ENCODE data around the gene MORC3. TPM values are rescaled to one million over a fixed set of nuclear protein-coding genes. Genes with fewer than 3 reads are reported as not detected.
"Not testable (repeated sequence)": the region's sequence is repeated elsewhere in the genome, so short reads cannot be mapped to it uniquely, and the experiment has no call there.

The MORC3 gene
- total RNA-seq, 1 experiment from 2014 or later = 13.8 TPM

DNA sequence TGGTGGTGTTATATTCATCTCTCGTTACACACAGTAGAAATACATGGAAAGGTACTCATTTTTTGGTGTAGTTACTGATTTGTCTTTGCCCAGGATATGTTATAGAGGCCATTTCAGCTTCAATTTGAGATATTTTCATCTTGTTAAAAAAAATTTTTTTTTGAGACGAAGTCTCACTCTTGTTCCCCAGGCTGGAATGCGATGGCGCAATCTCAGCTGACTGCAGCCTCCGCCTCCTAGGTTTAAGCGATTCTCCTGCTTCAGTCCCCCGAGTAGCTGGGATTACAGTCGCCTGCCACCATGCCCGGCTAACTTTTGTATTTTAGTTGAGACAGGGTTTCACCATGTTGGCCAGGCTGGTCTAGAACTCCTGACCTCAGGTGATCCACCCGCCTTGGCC lies 19.0 kb downstream of the MORC3 start:
- H3K79me2 ChIP-seq (ENCODE audit: low read length) = peaks cover 8% of the 10 kb centered on the region; the same call in 1 of the 2 replicates
- H3K4me1 ChIP-seq (ENCODE audit: low read length) = no peaks in the 10 kb centered on the region
- H3K9ac ChIP-seq (ENCODE audit: low read length) = no peak overlapping the region
- no peak overlapping the region for H3K4me2 ChIP-seq (ENCODE audit: low read depth, low read length, poor library complexity, severe bottlenecking)
- H3K36me3 ChIP-seq (ENCODE audit: insufficient read depth, low read length) = peaks cover 16% of the 10 kb centered on the region; the same call in 1 of the 2 replicates
- H2AFZ ChIP-seq (ENCODE audit: low read length) = no peak overlapping the region
- no peak overlapping the region for H3K4me3 ChIP-seq (ENCODE audit: low read length)
- H3K9me2 ChIP-seq (replicated peaks; ENCODE audit: insufficient read depth, low read length) = no peaks in the 10 kb centered on the region
- DNase-seq = no peak
- no peaks in the 10 kb centered on the region for H3K27me3 ChIP-seq (ENCODE audit: low read length)
- no peaks in the 10 kb centered on the region for H3K9me3 ChIP-seq (ENCODE audit: low read length)
- H3K27ac ChIP-seq (ENCODE audit: low read length) = no peak overlapping the region
- no peaks in the 10 kb centered on the region for H4K20me1 ChIP-seq (ENCODE audit: insufficient read depth, low read depth, low read length)

DNA sequence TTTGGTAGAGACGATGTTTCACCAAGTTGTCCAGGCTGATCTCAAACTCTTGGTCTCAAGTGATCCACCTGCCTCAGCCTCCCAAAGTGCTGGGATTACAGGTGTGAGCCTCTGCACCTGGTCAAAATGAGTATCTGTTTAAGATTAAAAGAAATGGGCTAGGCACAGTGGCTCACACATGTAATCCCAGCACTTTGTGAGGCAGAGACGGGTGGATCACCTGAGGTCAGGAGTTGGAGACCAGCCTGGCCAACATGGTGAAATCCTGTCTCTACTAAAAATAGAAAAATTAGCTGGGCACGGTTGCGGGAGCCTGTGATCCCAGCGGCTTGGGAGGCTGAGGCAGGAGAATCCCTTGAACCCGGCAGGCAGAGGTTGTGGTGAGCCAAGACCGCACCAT lies 22.6 kb downstream of the MORC3 start:
- not testable (repeated sequence) for DNase-seq; H3K27me3 ChIP-seq (ENCODE audit: low read length); H4K20me1 ChIP-seq (ENCODE audit: insufficient read depth, low read depth, low read length); H3K4me3 ChIP-seq (ENCODE audit: low read length); H3K4me1 ChIP-seq (ENCODE audit: low read length); H3K9ac ChIP-seq (ENCODE audit: low read length); H2AFZ ChIP-seq (ENCODE audit: low read length); H3K9me2 ChIP-seq (replicated peaks; ENCODE audit: insufficient read depth, low read length); H3K27ac ChIP-seq (ENCODE audit: low read length); H3K9me3 ChIP-seq (ENCODE audit: low read length); H3K4me2 ChIP-seq (ENCODE audit: low read depth, low read length, poor library complexity, severe bottlenecking); H3K79me2 ChIP-seq (ENCODE audit: low read length)
- H3K36me3 ChIP-seq (ENCODE audit: insufficient read depth, low read length) = peaks cover 23% of the 10 kb centered on the region; the same call in 1 of the 2 replicates

DNA sequence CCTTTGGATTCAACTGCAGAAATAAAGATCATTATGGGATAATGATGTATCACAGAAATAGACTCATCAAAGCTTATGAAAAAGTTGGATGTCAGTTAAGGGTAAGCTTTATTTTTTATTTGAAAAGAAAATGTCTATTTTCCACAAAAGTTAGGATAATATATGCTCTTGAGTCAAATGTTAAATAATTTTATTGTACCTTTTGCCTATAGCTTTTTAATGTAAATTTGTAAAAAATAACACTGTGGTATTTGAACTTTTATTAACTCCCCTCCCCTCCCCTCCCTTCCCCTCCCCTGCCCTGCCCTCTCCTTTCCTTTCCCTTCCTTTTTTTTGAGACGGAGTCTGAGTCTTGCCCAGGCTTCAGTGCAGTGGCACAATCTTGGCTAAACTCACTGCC lies 24.9 kb downstream of the MORC3 start:
- H3K9me3 ChIP-seq (ENCODE audit: low read length) = no peaks in the 10 kb centered on the region
- no peak overlapping the region for H3K4me2 ChIP-seq (ENCODE audit: low read depth, low read length, poor library complexity, severe bottlenecking)
- peaks cover 6% of the 10 kb centered on the region; the same call in 1 of the 2 replicates for H3K4me1 ChIP-seq (ENCODE audit: low read length)
- no peak for DNase-seq
- H4K20me1 ChIP-seq (ENCODE audit: insufficient read depth, low read depth, low read length) = no peaks in the 10 kb centered on the region
- peaks cover 19% of the 10 kb centered on the region; the same call in 1 of the 2 replicates for H3K36me3 ChIP-seq (ENCODE audit: insufficient read depth, low read length)
- no peak overlapping the region for H3K9ac ChIP-seq (ENCODE audit: low read length)
- H3K27me3 ChIP-seq (ENCODE audit: low read length) = no peaks in the 10 kb centered on the region
- no peak overlapping the region for H3K27ac ChIP-seq (ENCODE audit: low read length)
- H3K4me3 ChIP-seq (ENCODE audit: low read length) = no peak overlapping the region
- no peaks in the 10 kb centered on the region for H3K9me2 ChIP-seq (replicated peaks; ENCODE audit: insufficient read depth, low read length)
- H3K79me2 ChIP-seq (ENCODE audit: low read length) = no peaks in the 10 kb centered on the region
- H2AFZ ChIP-seq (ENCODE audit: low read length) = no peak overlapping the region

DNA sequence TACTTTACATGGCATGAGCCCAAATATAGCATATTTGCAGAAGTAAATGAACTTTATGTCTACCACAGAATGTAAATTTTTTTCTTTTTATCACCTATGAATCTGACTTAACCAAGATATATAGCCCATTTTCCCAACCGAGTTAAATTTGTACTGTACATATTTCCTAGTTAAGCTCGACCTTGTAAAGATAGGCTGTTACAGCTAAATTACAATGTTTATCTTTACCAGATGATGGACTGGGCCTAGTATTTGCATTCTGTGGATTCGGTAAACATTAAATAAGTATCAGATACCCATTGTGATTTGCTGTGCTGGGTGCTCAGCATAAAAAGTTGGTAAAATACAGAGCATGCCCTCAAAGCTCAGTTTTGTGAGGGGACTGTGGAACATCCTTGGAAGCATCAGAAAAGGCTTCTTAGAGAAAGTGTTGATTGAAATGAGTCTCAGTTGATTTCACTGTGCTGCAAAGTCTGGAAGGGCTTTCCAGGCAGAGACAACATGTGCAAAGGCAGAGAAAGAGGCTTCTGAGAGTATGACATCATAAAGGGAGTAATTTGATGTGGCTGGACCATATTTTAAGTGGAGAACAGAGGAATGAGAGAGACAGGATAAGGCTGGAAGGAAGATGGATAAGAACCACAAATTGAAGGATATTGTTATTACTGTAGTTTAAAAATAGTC lies 27.4 kb downstream of the MORC3 start:
- Histone ChIP-seq H3K9me2 (replicated peaks; ENCODE audit: insufficient read depth, low read length) (no peaks in the 10 kb centered on the region), H3K4me2 (ENCODE audit: low read depth, low read length, poor library complexity, severe bottlenecking) (no peak overlapping the region), H4K20me1 (ENCODE audit: insufficient read depth, low read depth, low read length) (no peaks in the 10 kb centered on the region), H3K4me1 (ENCODE audit: low read length) (peaks cover 6% of the 10 kb centered on the region; the same call in 1 of the 2 replicates), H3K36me3 (ENCODE audit: insufficient read depth, low read length) (peaks cover 17% of the 10 kb centered on the region), H3K4me3 (ENCODE audit: low read length) (no peak overlapping the region), H2AFZ (ENCODE audit: low read length) (no peak overlapping the region), H3K9me3 (ENCODE audit: low read length) (no peaks in the 10 kb centered on the region), H3K27ac (ENCODE audit: low read length) (no peak overlapping the region), H3K79me2 (ENCODE audit: low read length) (no peaks in the 10 kb centered on the region), H3K27me3 (ENCODE audit: low read length) (no peaks in the 10 kb centered on the region), H3K9ac (ENCODE audit: low read length) (no peak overlapping the region)
- no peak for DNase-seq

DNA sequence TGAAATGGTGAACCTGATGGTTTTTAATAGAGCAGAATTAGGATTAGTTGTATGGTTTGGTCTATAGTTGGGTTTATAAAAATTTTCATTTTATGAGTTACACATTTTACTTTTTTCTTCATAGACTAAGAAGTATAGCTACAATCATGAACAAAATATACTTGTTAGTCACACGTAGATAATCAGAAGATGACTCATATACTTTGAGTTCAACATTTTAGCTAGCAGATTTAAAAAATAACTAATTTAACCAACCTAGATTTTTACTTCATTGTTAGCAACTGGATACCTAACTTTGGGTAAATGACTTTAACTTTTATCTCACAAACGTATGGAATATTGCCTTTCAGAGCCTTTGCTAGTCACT lies 27.9 kb downstream of the MORC3 start:
- H3K36me3 ChIP-seq (ENCODE audit: insufficient read depth, low read length) = peaks cover 20% of the 10 kb centered on the region
- peaks cover 6% of the 10 kb centered on the region; the same call in 1 of the 2 replicates for H3K4me1 ChIP-seq (ENCODE audit: low read length)
- H3K4me2 ChIP-seq (ENCODE audit: low read depth, low read length, poor library complexity, severe bottlenecking) = no peak overlapping the region
- no peak overlapping the region for H2AFZ ChIP-seq (ENCODE audit: low read length)
- no peak overlapping the region for H3K4me3 ChIP-seq (ENCODE audit: low read length)
- H3K79me2 ChIP-seq (ENCODE audit: low read length) = no peaks in the 10 kb centered on the region
- H3K9ac ChIP-seq (ENCODE audit: low read length) = no peak overlapping the region
- H3K27ac ChIP-seq (ENCODE audit: low read length) = no peak overlapping the region
- H4K20me1 ChIP-seq (ENCODE audit: insufficient read depth, low read depth, low read length) = no peaks in the 10 kb centered on the region
- H3K27me3 ChIP-seq (ENCODE audit: low read length) = no peaks in the 10 kb centered on the region
- DNase-seq = no peak
- no peaks in the 10 kb centered on the region for H3K9me3 ChIP-seq (ENCODE audit: low read length)
- no peaks in the 10 kb centered on the region for H3K9me2 ChIP-seq (replicated peaks; ENCODE audit: insufficient read depth, low read length)

DNA sequence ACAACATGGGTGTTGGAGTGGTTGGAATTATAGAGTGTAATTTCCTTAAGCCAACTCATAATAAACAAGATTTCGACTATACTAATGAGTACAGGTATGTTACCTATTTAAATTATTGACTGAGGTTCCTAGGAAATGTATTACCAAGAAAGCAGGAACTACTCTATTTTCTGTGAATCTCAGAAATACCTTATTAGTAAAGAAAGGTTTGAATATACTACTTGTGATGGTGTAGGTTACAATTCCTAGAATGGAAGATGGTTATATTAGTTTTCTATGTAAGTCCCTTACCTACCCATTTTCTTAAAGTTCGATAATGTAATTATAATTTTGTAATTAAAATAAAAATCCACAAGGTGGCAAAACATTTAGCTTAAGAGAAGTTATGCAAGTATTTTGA lies 29.3 kb downstream of the MORC3 start:
- Histone ChIP-seq H3K4me1 (ENCODE audit: low read length) (peaks cover 6% of the 10 kb centered on the region; the same call in 1 of the 2 replicates), H2AFZ (ENCODE audit: low read length) (no peak overlapping the region), H3K27ac (ENCODE audit: low read length) (no peak overlapping the region), H3K36me3 (ENCODE audit: insufficient read depth, low read length) (peaks cover 19% of the 10 kb centered on the region), H3K9ac (ENCODE audit: low read length) (no peak overlapping the region), H3K9me3 (ENCODE audit: low read length) (no peaks in the 10 kb centered on the region), H3K4me3 (ENCODE audit: low read length) (no peak overlapping the region), H3K4me2 (ENCODE audit: low read depth, low read length, poor library complexity, severe bottlenecking) (no peak overlapping the region), H3K27me3 (ENCODE audit: low read length) (no peaks in the 10 kb centered on the region), H3K79me2 (ENCODE audit: low read length) (no peaks in the 10 kb centered on the region), H4K20me1 (ENCODE audit: insufficient read depth, low read depth, low read length) (no peaks in the 10 kb centered on the region), H3K9me2 (replicated peaks; ENCODE audit: insufficient read depth, low read length) (no peaks in the 10 kb centered on the region)
- DNase-seq = no peak

DNA sequence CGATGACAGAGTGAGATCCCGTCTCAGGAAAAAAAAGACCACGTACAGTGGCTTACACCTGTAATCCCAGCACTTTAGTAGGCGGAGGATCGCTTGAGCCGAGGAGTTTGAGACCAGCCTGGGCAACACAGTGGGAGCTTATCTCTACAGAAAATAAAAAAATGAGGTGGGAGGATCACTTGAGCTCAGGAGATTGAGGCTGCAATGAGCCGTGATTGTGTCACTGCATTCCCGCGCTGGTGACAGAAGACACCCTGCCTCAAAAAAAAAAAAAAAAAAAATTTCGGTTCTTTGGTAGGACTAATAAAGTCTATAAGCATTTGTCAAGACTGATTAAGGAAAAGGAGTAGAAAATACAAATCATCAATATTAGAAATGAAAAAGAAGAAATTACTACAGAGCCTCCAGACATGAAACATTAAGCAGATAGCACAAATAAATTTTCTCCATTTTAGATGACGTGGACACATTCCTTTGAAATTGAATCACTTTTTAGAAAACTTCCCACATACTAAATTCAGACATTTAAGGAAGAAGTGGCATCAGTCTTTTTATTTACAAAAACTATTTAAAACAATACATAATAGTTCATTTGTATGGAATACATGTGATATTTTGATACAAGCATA lies 30.4 kb downstream of the MORC3 start:
- DNase-seq = no peak
- H3K36me3 ChIP-seq (ENCODE audit: insufficient read depth, low read length) = peaks cover 13% of the 10 kb centered on the region
- H3K4me2 ChIP-seq (ENCODE audit: low read depth, low read length, poor library complexity, severe bottlenecking) = no peak overlapping the region
- H2AFZ ChIP-seq (ENCODE audit: low read length) = no peak overlapping the region
- no peaks in the 10 kb centered on the region for H3K27me3 ChIP-seq (ENCODE audit: low read length)
- H3K27ac ChIP-seq (ENCODE audit: low read length) = no peak overlapping the region
- H3K9ac ChIP-seq (ENCODE audit: low read length) = no peak overlapping the region
- no peaks in the 10 kb centered on the region for H3K9me2 ChIP-seq (replicated peaks; ENCODE audit: insufficient read depth, low read length)
- H3K79me2 ChIP-seq (ENCODE audit: low read length) = no peaks in the 10 kb centered on the region
- no peaks in the 10 kb centered on the region for H3K9me3 ChIP-seq (ENCODE audit: low read length)
- H3K4me1 ChIP-seq (ENCODE audit: low read length) = peaks cover 6% of the 10 kb centered on the region; the same call in 1 of the 2 replicates
- no peak overlapping the region for H3K4me3 ChIP-seq (ENCODE audit: low read length)
- no peaks in the 10 kb centered on the region for H4K20me1 ChIP-seq (ENCODE audit: insufficient read depth, low read depth, low read length)

DNA sequence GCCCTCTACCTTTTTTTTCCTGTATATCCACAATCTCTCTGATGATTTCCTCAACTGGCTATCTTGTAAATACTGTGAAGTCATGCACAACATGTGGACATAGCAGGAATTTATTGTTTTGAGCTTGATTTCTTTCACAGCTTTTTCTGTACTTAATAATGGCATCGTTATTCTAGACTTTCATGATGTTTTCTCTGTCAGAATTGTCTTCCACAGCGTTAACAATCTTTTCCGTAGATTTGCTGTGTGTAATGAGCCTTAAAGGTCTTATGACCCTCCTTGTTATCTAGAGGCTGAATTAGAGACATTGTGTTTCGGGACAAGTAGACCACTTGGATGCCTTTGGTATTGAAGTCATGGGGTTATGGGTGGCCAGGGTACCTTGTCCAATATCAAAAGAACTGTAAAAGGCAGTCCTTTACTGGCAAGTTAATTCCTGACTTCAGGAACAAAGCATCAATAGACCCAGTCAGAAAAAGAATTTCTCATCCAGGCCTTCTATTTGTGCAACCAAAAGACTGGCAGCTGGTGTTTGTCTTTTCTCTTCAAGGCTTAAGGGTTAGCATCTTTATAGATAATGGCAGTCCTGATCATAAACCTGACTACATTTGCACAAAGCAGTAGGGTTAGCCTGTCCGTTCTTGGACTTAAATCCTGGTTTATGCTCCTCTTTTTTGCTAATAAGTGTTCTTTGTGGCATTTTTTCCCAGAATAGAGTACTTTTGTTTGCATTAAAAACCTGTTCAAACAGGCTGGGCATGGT lies 35.1 kb downstream of the MORC3 start:
- Histone ChIP-seq H4K20me1 (ENCODE audit: insufficient read depth, low read depth, low read length) (no peaks in the 10 kb centered on the region), H3K9ac (ENCODE audit: low read length) (no peak overlapping the region), H3K36me3 (ENCODE audit: insufficient read depth, low read length) (peaks cover 14% of the 10 kb centered on the region), H3K9me3 (ENCODE audit: low read length) (no peaks in the 10 kb centered on the region), H3K27me3 (ENCODE audit: low read length) (no peaks in the 10 kb centered on the region), H3K27ac (ENCODE audit: low read length) (no peak overlapping the region), H3K4me3 (ENCODE audit: low read length) (no peak overlapping the region), H3K4me2 (ENCODE audit: low read depth, low read length, poor library complexity, severe bottlenecking) (no peak overlapping the region), H2AFZ (ENCODE audit: low read length) (no peak overlapping the region), H3K79me2 (ENCODE audit: low read length) (no peaks in the 10 kb centered on the region), H3K9me2 (replicated peaks; ENCODE audit: insufficient read depth, low read length) (no peaks in the 10 kb centered on the region), H3K4me1 (ENCODE audit: low read length) (no peaks in the 10 kb centered on the region)
- no peak for DNase-seq

Data from Karpas-422 (cell line).